HG03060 (cell line): ENCODE results near the gene COL4A3.

Experiments used
- ATAC-seq: cut with Tn5 transposase; IDR thresholded peaks from one replicate; pipeline ENCODE4 v1.9.1; 2021; ENCODE audit warnings: low read depth, moderate number of reproducible peaks; ENCODE audit not compliant: unreplicated experiment

The COL4A3 gene

DNA sequence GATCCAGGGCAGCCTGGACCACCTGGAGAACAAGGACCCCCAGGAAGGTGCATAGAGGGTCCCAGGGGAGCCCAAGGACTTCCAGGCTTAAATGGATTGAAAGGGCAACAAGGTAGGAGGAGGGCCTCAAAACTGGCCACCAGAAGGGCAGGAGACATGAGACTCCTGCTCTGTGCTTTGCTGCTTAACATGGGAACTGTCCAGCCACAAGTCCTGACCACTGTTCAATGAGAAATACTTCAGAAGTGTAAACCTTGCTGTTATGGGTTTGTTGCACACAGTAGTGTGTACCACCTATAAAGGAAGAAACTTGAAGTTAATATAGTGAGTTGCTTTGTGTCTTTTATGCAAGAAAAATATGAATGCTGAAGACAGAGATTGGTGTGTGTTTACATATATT lies 116.5 kb downstream of the COL4A3 start:
- no peak for ATAC-seq

DNA sequence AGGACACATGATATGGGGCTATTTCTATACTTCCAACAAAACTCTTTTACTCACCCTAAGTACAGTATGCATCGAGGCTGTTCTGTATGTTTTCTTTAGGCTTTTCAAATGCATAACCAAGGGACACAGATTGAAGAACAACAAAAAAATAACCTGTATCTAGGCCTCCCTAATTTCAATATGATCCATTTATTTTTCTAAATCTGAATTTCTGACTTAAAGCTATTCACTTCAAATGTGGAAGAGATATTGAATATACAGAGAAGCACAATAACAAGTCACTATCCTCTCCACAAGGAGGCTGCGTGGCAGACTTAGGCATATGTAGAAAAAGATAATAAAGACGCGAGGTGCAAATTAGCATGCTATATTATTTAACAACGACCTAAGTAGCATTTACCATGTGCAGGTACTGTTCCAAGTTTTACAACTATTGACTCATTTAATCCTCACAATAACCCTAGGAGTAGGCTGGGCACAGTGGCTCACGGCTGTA lies 121.4 kb downstream of the COL4A3 start:
- no peak for ATAC-seq

DNA sequence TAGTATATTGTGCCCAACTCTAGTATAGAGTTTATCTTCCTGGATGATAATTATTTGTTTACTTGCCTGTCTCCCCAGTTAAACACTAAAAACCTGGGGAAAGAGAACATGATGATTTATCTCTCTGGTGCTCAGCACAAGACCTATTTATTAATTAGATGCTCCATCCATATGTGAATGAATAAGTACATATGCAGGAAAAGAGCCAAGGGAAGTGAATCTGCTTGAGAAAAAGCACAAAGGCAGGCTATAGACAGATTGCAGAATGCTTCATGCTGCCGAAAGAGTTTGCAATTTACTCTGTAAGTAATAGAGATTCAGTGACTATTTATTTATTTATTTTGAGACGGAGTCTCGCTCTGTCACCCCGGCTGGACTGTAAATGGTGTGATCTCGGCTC lies 123.3 kb downstream of the COL4A3 start:
- ATAC-seq: no peak

DNA sequence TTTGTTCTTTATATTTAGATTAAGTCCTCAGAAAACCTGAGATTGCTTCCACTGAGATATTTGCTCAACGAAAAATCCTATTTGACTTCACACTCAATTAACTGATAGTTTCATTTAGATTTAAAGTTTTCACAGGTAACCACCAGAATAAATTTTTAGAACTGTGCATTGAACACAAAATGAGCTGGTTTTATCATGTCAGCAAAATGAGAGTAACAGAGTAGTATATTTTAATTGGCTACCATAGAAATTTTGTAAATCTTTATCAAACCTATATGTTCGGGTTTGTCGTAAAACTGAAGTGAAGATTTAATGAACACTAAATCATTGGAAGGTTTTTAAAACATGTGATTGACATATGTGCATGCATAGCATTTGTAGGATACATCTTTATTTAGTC lies 127.9 kb downstream of the COL4A3 start:
- ATAC-seq: no peak

DNA sequence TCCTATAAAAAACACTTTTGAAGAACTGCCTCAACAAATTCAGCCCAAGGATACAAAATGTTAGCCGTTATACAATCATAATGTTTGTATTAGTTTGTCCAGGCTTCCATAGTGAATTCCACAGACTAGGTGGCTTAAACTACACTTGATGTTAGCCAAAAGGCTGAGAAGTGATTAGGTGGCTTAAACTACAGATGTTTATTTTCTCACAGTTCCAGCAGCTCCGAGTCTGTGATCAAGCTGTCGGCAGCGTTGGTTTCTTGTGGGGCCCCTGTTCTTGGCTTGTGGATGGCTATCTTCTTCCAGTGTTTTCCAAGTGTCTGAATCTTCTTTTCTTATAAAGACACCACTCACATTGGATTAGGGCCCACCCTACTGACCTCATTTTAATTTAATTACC lies 129.1 kb downstream of the COL4A3 start:
- ATAC-seq: no peak

DNA sequence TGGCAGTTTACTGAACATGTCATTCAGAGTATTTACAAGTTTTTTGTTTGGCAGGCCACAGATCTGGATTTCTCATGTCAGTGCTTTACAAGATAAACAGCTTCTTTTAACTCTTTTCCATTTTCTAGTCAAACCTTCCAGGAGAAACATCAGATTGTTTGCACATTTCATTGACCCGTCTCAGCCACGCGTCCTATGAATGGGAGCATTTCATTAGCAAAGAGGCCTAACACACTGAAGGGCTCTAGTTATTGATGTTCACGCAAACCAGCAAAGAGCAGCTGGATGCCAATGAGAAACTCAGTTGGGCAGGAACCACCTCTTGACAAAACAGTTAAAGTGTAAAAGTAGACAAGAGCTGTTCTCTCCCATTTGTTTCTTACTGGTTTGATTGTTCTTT lies 131.4 kb downstream of the COL4A3 start:
- no peak for ATAC-seq

DNA sequence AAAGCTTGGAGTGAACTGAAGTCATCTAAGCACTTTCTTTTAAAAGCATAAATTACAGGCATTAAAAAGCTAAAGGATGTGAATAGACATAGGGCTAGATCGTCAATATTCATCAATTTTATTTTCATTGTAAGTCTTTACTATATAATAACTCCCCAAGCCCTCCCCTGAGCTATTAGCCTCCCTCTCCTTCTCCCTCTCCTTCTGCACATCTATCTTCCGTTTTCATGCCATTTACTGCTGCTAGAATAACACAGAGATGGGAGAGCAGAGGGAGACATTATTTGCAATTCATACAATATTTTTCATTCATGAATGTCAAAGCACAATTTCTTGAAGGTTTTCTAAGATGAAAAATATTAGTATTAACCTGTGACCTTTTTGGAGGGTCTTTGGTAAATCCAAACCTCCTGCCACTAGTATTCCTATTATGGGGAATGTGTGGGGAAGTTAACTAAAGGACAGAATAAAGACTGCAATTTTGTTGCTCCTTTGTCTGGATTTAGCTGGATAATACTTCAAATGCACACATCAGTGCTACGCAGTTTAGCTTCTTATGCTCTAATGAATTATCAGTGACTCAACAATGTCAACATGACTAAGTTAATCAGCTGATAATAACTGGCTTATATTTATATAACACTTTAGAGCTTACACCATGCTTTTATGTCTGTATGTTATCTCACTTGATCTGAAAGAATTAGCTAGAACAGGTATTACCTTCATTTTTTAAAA lies 132.4 kb downstream of the COL4A3 start:
- no peak for ATAC-seq

DNA sequence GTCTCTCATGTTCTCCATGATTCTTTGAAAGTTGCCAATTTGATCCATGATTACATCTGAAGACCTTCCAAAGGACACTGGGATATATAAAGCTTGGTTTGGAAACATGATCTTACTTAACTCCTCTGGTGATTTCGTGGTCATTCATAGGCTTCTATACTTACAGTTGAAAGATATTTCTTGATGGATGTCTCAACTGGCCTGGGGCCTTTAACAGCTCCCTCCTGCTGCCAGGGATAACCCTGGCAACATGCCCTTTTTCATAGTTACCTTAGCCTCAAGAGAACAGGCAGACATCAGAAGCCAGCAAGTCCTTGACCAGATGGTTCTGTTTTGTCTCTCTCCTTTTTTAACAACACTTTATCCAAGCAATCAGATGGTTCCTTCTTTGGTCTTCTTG lies 137.1 kb downstream of the COL4A3 start:
- ATAC-seq: no peak

DNA sequence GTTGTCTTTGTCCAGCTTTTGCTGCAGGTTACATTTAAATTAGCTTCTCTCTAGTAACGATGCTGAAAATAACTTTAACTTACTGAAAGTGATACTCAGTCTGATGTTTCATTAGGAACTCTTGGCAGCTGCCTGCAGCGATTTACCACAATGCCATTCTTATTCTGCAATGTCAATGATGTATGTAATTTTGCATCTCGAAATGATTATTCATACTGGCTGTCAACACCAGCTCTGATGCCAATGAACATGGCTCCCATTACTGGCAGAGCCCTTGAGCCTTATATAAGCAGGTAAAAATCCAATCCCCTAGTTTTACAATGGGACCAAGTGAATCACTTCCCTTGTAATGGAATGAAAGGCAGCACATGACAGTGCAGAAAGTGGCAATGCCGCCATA lies 144.4 kb downstream of the COL4A3 start:
- peak; percentile 90 for ATAC-seq

DNA sequence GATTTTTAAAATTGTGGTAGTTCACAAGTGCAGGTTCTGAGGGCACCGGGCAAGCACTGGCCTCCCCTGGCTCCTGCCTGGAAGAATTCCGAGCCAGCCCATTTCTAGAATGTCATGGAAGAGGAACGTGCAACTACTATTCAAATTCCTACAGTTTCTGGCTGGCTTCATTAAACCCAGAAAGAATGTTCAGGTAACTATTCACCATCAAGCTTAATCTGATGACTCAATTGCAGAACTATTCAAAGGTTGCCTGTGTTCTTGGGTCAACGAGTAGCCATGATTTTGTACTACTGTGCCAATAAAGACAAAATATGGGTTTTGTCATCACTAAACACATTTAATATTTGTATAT lies 146.3 kb downstream of the COL4A3 start:
- ATAC-seq: no peak

DNA sequence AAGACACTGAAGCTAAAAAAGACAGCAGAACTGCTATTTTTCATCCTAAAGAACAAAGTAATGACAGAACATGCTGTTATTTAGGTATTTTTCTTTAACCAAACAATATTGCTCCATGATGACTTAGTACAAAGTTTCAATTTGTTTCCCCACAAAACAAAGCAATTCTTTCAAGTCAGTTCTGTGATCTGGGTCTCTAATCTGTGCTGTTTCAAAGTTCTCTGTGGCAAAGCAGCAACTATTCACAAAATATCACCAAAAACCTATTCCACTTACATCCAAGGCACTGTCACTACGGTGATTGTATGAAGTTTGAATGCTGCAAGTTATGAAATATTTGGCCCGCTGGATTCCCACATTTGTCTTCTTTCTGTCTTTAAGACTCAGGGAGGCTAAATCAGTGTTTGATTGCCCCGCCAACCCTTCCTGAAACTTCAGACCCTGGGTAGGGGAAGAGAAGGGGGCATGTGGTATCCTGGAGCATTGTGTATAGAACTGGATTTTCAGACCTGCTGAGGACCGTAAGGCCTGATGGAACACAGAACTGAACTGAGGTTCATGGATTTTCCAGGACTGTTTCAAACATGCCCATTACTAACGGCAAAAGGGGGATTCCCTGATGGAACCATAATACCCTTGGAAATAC lies 147.6 kb downstream of the COL4A3 start:
- ATAC-seq: no peak

DNA sequence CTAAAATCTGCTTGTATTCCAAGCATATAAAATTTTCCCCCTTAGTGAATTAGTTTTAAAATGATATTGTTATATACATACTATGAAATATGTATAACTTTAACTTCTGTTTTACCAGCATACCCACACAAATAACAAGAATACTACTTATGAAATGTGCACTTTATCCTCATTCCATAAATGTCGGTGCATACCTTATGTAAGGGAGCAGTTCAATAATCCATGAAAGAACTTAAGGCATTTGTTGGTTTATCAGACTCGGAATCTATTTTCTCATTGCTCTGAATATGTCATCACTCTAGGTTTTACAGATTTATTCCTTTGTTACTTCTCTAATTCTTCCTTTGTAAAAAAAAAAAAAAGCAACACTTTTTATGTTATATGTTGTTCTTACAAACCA lies 148.2 kb downstream of the COL4A3 start:
- ATAC-seq: no peak

DNA sequence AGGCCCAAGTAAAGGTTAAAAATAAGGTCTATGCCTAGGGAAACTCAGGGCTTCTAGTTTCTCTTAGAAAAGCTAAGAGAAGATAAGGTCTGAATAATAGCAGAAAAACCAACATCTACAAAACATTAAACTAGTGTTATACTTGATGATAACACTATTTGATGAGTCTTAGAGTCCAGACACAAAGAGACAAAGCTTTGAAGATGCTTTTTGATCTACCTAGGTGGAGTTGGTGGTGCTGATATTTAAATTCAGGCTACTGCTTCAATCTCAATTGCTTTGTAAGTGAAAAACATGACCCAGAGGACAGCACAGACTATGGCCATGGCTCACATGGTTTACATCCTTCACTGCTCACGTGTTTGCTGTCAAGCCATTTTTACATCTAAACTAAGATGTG lies 148.9 kb downstream of the COL4A3 start:
- ATAC-seq: no peak

DNA sequence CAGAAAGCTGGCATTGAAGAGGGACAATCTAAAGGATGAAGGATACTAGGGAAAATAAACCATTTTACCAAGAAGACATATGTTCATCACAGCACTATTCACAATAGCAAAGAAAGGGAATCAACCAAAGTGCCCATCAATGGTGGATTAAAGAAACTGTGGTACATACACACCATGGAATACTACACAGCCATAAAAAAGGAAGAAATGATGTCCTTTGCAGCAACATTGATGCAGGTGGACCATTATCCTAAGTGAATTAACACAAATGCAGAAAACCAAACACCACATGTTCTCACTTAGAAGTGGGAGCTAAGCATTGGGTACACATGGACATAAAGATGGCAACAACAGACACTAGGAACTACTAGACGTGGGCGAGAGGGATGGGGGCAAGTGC lies 153.4 kb downstream of the COL4A3 start:
- ATAC-seq: no peak

DNA sequence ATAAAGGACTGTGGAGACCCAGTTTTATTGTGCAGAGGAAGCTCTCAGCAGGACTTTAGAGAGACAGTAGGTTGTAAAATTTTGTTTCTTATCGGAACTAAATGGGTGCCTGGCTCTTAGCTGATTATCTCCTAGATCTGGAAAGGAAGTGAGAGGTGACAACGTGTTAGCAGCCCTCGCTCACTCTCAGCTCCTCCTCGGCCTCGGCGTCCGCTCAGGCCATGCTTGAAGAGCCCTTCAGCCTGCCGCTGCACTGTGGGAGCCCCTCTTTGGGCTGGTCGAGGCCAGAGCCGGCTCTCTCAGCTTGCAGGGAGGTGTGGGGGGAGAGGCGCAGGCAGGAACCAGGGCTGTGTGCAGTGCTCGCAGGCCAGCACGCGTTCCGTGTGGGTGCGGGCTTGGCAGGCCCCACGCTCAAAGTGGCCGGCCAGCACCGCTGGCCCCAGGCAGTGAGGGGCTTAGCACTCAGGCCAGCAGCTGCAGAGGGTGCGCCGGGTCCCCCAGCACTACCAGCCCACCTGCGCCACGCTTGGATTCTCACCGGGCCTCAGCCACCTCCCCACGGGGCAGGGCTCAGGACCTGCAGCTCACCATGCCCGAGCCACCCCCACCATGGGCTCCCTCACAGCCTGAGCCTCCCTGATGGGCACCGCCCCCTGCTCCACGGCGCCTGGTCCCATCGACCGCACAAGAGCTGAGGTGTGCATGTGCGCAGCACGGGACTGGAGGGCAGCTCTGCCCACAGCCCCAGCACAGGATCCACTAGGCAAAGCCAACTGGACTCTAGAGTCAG lies 156.1 kb downstream of the COL4A3 start:
- ATAC-seq: no peak

DNA sequence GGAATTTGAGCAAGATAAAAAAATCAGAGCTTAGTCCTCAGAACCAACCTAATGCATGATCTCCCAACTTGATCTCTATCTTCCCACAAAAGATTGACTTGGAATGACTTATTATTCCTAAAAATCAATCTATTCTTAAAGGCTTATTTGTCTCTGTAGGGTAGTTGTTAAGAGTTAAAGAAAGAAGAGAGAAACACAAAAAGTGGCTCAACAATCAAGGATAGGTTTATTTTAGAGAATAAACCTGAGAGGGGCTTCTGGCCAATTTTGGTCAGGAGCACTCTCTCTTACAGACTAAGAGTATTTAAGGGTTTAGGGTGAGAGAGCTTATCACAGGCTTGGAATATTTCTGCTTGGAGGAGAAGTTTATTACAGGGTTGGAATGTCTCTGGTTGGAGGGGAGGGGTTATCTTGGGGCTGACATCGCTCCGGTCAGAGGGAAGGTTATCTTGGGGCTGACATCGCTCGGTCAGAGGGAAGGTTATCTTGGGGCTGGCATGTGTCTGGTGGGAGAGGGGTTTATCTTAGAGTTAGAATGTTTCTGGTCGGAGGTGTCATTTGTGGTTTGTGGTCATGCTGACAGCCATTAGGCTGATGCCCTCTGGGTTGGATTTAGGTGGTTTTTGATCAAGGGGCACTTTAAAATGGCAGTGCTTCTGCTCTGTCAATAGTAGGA lies 158.2 kb downstream of the COL4A3 start:
- no peak for ATAC-seq

DNA sequence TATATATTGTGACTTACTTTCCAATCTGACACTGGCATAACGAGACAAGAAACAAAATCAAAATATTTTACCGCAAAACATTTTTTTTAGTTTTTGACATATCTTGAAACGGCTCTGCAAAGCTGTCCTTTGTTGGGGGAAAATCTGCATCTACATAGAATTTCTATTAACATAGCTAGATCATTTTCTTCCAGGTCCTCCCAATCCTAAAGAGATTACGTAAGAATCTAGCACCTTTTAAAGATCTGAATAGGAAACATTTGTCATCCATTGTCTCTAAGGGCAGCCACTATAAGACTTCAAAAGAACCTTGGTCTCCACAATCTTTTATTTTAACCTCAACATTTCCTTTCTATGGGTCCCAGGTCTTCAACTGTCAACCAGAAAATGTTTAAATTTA lies 159.4 kb downstream of the COL4A3 start:
- no peak for ATAC-seq

DNA sequence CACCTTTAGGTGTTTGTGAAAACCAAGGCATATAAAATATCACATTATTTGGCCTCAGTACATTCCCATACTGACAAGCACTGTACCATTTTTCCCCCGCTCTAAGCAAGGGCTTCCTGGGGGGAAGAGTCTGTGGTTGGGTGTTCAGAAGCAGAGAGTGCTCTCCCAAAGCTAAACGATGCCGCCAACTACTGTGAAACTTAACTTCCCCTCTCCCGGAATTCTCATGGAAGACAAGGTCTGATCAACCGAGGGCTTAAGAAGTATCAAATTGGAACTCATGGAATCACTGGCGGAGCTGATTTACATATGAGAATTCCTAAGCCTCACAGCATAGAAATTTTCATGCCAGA lies 160.2 kb downstream of the COL4A3 start:
- peak; percentile 2 for ATAC-seq

DNA sequence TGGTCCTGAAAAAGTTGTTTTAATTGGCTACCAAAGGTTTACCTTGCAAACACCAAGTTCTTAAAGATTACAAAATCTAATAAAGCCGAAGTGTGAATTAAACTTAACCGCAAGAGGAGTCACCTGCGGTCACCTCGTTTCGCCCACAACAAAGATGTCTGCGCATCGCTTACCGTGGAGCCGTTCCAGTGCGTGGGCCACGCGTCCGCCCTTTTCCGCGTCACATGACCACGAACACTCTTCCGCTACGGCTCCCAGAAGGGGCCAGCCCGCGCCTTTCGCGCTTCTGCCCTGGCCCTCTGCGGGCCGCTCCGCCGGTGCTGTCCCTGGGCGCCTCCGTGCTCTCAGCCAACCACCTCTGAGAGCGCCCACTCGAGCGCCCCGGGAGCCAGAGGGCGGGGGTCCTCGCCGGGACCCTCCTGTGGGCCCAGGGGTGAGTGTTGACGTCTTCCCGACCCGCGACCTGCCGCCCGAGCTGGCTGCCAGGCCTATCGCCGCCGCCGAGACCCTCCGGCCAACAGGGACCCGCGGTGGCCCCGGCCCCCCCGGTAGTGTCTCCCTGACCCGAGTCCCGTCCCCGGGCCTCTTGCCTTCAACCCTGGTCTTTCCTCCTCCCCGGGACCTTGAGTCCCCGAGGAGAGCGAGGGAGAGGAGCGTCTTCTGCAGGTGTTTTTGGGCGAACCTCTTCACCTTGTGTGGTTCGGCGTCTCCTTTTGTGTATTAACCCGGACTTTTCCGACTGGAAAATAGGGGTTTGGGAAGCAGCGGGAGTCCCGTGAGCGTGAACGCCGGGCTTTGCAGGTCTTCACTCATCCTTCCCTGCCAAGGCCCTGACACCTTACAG lies 160.8 kb downstream of the COL4A3 start, which contains the start of gene MFF:
TSS of gene MFF (plus strand) at position 257 of the 844 bp plus-strand sequence. CDS start 5,415 bp downstream, outside the sequence.
- ATAC-seq: peak; percentile 96

DNA sequence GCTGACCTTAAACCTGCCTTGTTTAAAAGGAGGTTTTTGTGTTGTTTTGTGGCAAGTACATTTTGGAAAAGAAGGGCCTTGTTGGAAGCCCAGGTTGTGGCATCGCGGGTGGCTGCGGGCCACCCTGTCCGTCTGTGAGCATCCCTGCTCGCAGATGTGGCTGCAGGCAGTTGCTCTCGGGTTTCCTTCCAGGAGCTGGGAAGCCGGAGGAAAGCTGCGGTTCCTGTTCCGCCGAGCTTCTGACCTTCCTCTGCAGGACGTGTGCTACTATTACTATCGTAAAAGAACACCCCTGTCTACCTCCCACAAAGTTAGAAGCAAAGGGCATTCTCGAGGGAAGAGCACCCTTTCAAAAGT lies 161.4 kb downstream of the COL4A3 start:
- ATAC-seq: no peak
